Lung (tissue), 12 donors: ENCODE results near the gene CCDC136. TPM values are rescaled to one million over a fixed set of nuclear protein-coding genes. Genes with fewer than 3 reads are reported as not detected.

Experiments
- ATAC-seq: fragments of 200-7000 bp; cut with Tn5 transposase; one replicate; pipeline ENCODE4 v1.9.1; 2020; ENCODE audit warnings: moderate number of reproducible peaks; ENCODE audit not compliant: insufficient read depth, low FRiP score
- DNase-seq, 3 donors: peaks; one replicate each; pipeline ENCODE4 v3.0.0-alpha.2; 2013 to 2017
- H3K27ac ChIP-seq, 2 donors: one replicate each; pipeline ENCODE4 v1.5.1; 2013; ENCODE audit warnings: mild to moderate bottlenecking in 2 of 2, moderate library complexity in 2 of 2, control low read depth in 1 of 2, inconsistent platforms in 1 of 2, low read depth in 1 of 2, low read length in 1 of 2
- H3K27me3 ChIP-seq, 3 donors: one replicate each; pipeline ENCODE4 v1.5.1; 2013; ENCODE audit warnings: low read length in 2 of 3; ENCODE audit not compliant: control insufficient read depth in 3 of 3, insufficient read depth in 3 of 3
- H3K36me3 ChIP-seq, 4 donors: one replicate each; pipeline ENCODE4 v1.5.1; 2013; ENCODE audit warnings: low read length in 4 of 4, mild to moderate bottlenecking in 1 of 4, moderate library complexity in 1 of 4; ENCODE audit not compliant: control insufficient read depth in 4 of 4, insufficient read depth in 4 of 4
- H3K4me1 ChIP-seq, 5 donors: one replicate each; pipeline ENCODE4 v1.5.1; 2013; ENCODE audit warnings: low read length in 5 of 5, mild to moderate bottlenecking in 2 of 5, moderate library complexity in 1 of 5; ENCODE audit not compliant: control insufficient read depth in 5 of 5, insufficient read depth in 5 of 5
- H3K4me3 ChIP-seq: one replicate; pipeline ENCODE4 v1.5.1; 2013; ENCODE audit warnings: mild to moderate bottlenecking, control low read depth, moderate library complexity
- H3K9ac ChIP-seq, 2 donors: one replicate each; pipeline ENCODE4 v1.5.1; 2013; ENCODE audit warnings: low read length in 2 of 2, control low read depth in 1 of 2; ENCODE audit not compliant: insufficient read depth in 1 of 2
- H3K9me3 ChIP-seq, 4 donors: one replicate each; pipeline ENCODE4 v1.5.1; 2013; ENCODE audit warnings: low read length in 3 of 4, mild to moderate bottlenecking in 1 of 4, moderate library complexity in 1 of 4; ENCODE audit not compliant: control insufficient read depth in 4 of 4, insufficient read depth in 3 of 4
- CTCF ChIP-seq: IDR thresholded peaks from 2 replicates; pipeline ENCODE4 v1.5.1; 2012; ENCODE audit warnings: mild to moderate bottlenecking; ENCODE audit errors: control extremely low read depth, extremely low read depth
- WGBS, 2 donors: extraction: QIAGEN DNeasy Blood & Tissue Kit; methylation state at CpG; one replicate each; pipeline ENCODE4 v1.1.7; 2013; 5-methylcytosine and 5-hydroxymethylcytosine counted together
- polyA plus RNA-seq, 2 donors: library from polyadenylated mRNA; stranded (reverse); fragments of 200-250 nt; gene quantifications; one replicate each; pipeline ENCODE4 v1.2.1, GENCODE V29; 2013
- total RNA-seq, 2 donors: library from RNA; depleted of rRNA in 1 of 2; stranded (reverse); fragments of >200 nt in 1 of 2; gene quantifications; one replicate each; pipeline ENCODE4 v1.2.1, GENCODE V29; 2014 to 2021
- donor health status: control.
- donor health status: control.
- donor health status: Bipolar disorder and iron deficiency.
- donor health status: healthy.
- donor health status: DM: yes; HTN: yes; CAD: no.

Gene CCDC136
- total and polyA plus RNA-seq, 4 donors: 0.70 to 6.4 (median 1.7) TPM

GRCh38 chr7:128814499-128814898, 22.7 kb downstream of the CCDC136 start:
- ATAC-seq (no peak), DNase-seq (no peak)
- no peaks in the 10 kb centered on the region for H3K36me3 ChIP-seq
- TF ChIP-seq CTCF: no peak
- H3K9ac ChIP-seq: no peak overlapping the region
- peaks cover 0 to 3% (median 0%) of the 10 kb centered on the region in 5 donors for H3K4me1 ChIP-seq
- H3K9me3 ChIP-seq: peaks cover 0 to 2% (median 0%) of the 10 kb centered on the region in 4 donors
- H3K27me3 ChIP-seq: no peaks in the 10 kb centered on the region
- no peak overlapping the region for H3K27ac ChIP-seq
- 83 to 88% methylated on average over 6 of the region's 6 CpGs for WGBS, 2 donors
- no peak overlapping the region for H3K4me3 ChIP-seq

GRCh38 chr7:128815289-128815942, 23.6 kb downstream of the CCDC136 start:
- Histone ChIP-seq H3K9ac (no peak overlapping the region), H3K4me3 (no peak overlapping the region), H3K9me3 (peaks cover 0 to 2% (median 0%) of the 10 kb centered on the region in 4 donors), H3K4me1 (peaks cover 0 to 3% (median 0%) of the 10 kb centered on the region in 5 donors), H3K27ac (no peak overlapping the region), H3K27me3 (no peaks in the 10 kb centered on the region), H3K36me3 (no peaks in the 10 kb centered on the region)
- ATAC-seq (no peak), DNase-seq (no peak)
- no peak for TF ChIP-seq CTCF
- WGBS, 2 donors: 88 to 89% methylated on average over 7 of the region's 7 CpGs

- Histone ChIP-seq H3K9me3 (peaks cover 0 to 2% (median 0%) of the 10 kb centered on the region in 4 donors), H3K4me3 (no peak overlapping the region), H3K27ac (no peak overlapping the region), H3K27me3 (no peaks in the 10 kb centered on the region), H3K36me3 (no peaks in the 10 kb centered on the region), H3K9ac (no peak overlapping the region), H3K4me1 (no peaks in the 10 kb centered on the region)
- no peak for TF ChIP-seq CTCF
- WGBS, 2 donors: 73 to 86% methylated on average over 3 of the region's 3 CpGs
- ATAC-seq (no peak), DNase-seq (no peak)
Measured at GRCh38 chr7:128818694-128819093, 26.9 kb downstream of the CCDC136 start.

GRCh38 chr7:128821724-128822123, 30.0 kb downstream of the CCDC136 start:
- no peaks in the 10 kb centered on the region for H3K27me3 ChIP-seq
- no peak overlapping the region for H3K4me3 ChIP-seq
- no peak overlapping the region for H3K27ac ChIP-seq
- no peaks in the 10 kb centered on the region for H3K36me3 ChIP-seq
- no peak for ATAC-seq
- H3K9me3 ChIP-seq: no peaks in the 10 kb centered on the region
- TF ChIP-seq CTCF: no peak
- no peaks in the 10 kb centered on the region for H3K4me1 ChIP-seq
- DNase-seq: no peak
- WGBS, 2 donors: 90 to 93% methylated on average over 4 of the region's 4 CpGs
- H3K9ac ChIP-seq: no peak overlapping the region
